ENCODE results near the gene BEND5.

BEND5 gene

DNA sequence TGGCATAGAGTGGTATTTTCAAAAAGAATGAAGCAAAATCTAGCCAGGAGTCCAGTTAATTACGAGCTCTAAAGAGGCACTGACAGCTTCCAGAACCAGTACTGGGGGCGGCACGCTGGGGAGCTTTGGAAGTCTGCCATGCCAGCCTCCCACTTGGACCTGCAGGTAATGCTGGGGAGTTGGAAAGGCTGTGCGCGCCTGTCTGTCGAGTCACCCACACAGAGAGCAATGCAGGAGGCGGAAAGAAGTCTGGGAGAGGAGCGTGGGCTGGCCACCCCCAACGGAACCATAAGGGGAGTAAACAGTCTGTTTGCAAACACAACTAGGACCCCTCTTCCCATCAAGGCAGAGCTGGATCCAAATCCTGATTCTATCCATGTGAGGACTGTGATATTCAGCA lies 84.5 kb downstream of the BEND5 start:
- TF ChIP-seq EZH2 (IDR thresholded peaks at IDR 0.05) (no peak), FOXP2 (optimal IDR thresholded peaks at IDR 0.05; ENCODE audit: control extremely low read depth, extremely low read length, insufficient read depth) (no peak), POLR2AphosphoS5 (IDR thresholded peaks at IDR 0.05; ENCODE audit: borderline replicate concordance, low read depth, low read length) (no peak)
- Histone ChIP-seq H3K36me3 (ENCODE audit: insufficient read depth, low read length) (no peaks in the 10 kb centered on the region), H3K4me3 (no peak overlapping the region), H3K27ac (no peak overlapping the region), H3K9ac (ENCODE audit: insufficient read length) (no peak overlapping the region), H3K9me3 (ENCODE audit: low read depth, low read length) (no peaks in the 10 kb centered on the region)
- no peak for DNase-seq (ENCODE audit: low read depth, low spot score)

GRCh38 chr1:48691429-48692001 lies 85.2 kb downstream of the BEND5 start:
- TF ChIP-seq FOXP2 (optimal IDR thresholded peaks at IDR 0.05; ENCODE audit: control extremely low read depth, extremely low read length, insufficient read depth), result no peak
- TF ChIP-seq EZH2 (IDR thresholded peaks at IDR 0.05), result no peak
- TF ChIP-seq POLR2AphosphoS5 (IDR thresholded peaks at IDR 0.05; ENCODE audit: borderline replicate concordance, low read depth, low read length), result no peak

DNA sequence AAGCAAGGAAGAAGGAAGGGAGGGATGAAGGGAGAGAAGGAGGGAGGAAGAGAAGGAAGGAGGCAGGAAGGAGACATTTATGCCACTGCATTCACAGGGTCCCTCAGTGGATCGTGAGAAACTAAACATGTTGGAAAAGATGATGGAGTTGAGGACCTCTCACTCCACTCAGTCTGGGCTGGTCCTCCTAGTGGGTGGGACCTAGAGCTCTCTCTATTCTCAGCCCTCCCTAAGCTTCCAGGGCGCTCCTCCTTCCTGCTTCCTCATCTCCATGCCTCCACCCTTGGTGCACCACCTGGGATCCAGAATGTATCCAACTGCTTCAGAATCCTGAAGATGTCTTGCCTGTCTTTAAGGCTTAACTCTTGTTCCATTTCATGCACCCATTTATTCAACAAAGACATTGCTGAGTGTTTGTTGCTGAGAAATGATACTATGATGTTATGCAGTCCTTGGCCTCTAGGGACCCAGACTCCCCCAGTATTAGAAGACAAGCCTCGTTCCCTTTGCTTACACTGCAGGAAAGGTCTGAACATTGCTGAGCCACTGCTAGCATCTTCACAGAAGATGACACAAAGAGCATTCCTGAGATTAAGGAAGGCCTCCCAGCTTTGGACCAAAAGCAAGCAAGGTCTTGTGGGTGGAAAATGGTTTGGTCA lies 88.5 kb downstream of the BEND5 start:
- Histone ChIP-seq H3K4me3 (no peak overlapping the region), H3K36me3 (ENCODE audit: insufficient read depth, low read length) (no peaks in the 10 kb centered on the region), H3K9me3 (ENCODE audit: low read depth, low read length) (no peaks in the 10 kb centered on the region), H3K9ac (ENCODE audit: insufficient read length) (no peak overlapping the region), H3K27ac (no peak overlapping the region)
- TF ChIP-seq EZH2 (IDR thresholded peaks at IDR 0.05) (no peak), FOXP2 (optimal IDR thresholded peaks at IDR 0.05; ENCODE audit: control extremely low read depth, extremely low read length, insufficient read depth) (no peak), POLR2AphosphoS5 (IDR thresholded peaks at IDR 0.05; ENCODE audit: borderline replicate concordance, low read depth, low read length) (no peak)
- DNase-seq (ENCODE audit: low read depth, low spot score), result no peak

More at GRCh38 chr1:48691429-48692001, 85.2 kb downstream of the BEND5 start:
- no peak overlapping the region for H3K27ac ChIP-seq
- no peak for DNase-seq (ENCODE audit: low read depth, low spot score)
- H3K4me3 ChIP-seq, result no peak overlapping the region
- H3K36me3 ChIP-seq (ENCODE audit: insufficient read depth, low read length), result no peaks in the 10 kb centered on the region
- H3K9me3 ChIP-seq (ENCODE audit: low read depth, low read length), result no peaks in the 10 kb centered on the region
- H3K9ac ChIP-seq (ENCODE audit: insufficient read length), result no peak overlapping the region

GRCh38 chr1:48687282-48688045 lies 89.2 kb downstream of the BEND5 start:
- H3K27ac ChIP-seq, result no peak overlapping the region
- TF ChIP-seq POLR2AphosphoS5 (IDR thresholded peaks at IDR 0.05; ENCODE audit: borderline replicate concordance, low read depth, low read length) (no peak), EZH2 (IDR thresholded peaks at IDR 0.05) (no peak), FOXP2 (optimal IDR thresholded peaks at IDR 0.05; ENCODE audit: control extremely low read depth, extremely low read length, insufficient read depth) (no peak)
- no peaks in the 10 kb centered on the region for H3K9me3 ChIP-seq (ENCODE audit: low read depth, low read length)
- no peak overlapping the region for H3K9ac ChIP-seq (ENCODE audit: insufficient read length)
- no peak for DNase-seq (ENCODE audit: low read depth, low spot score)
- no peak overlapping the region for H3K4me3 ChIP-seq
- H3K36me3 ChIP-seq (ENCODE audit: insufficient read depth, low read length), result no peaks in the 10 kb centered on the region

- no peaks in the 10 kb centered on the region for H3K36me3 ChIP-seq (ENCODE audit: insufficient read depth, low read length)
- no peak overlapping the region for H3K4me3 ChIP-seq
- TF ChIP-seq FOXP2 (optimal IDR thresholded peaks at IDR 0.05; ENCODE audit: control extremely low read depth, extremely low read length, insufficient read depth) (no peak), POLR2AphosphoS5 (IDR thresholded peaks at IDR 0.05; ENCODE audit: borderline replicate concordance, low read depth, low read length) (no peak), EZH2 (IDR thresholded peaks at IDR 0.05) (no peak)
- H3K9ac ChIP-seq (ENCODE audit: insufficient read length), result no peak overlapping the region
- H3K9me3 ChIP-seq (ENCODE audit: low read depth, low read length), result no peaks in the 10 kb centered on the region
- H3K27ac ChIP-seq, result no peak overlapping the region
- no peak for DNase-seq (ENCODE audit: low read depth, low spot score)
These were observed 90.5 kb downstream of the BEND5 start for GRCh38 chr1:48686159-48686558.

DNA sequence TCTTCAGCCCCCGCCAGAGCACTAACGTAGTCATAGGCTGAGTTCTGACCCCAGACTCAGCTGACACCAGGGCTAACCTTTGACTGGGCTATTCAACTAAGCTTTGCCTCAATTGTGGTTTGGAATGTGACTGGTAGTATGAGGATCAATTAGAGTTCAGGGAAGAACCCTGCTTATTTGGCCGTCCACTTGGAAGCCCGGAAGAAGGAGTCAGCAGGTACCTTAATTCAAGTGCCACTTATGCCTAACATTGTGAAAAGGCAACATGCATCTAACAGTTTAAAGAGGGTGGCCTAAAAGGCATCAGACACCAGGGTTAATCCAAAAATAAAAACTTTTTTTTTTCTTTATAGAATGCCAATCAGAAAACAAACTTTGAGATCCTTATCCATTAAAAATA lies 92.3 kb downstream of the BEND5 start:
- Histone ChIP-seq H3K27ac (no peak overlapping the region), H3K9ac (ENCODE audit: insufficient read length) (no peak overlapping the region), H3K9me3 (ENCODE audit: low read depth, low read length) (no peaks in the 10 kb centered on the region), H3K4me3 (no peak overlapping the region), H3K36me3 (ENCODE audit: insufficient read depth, low read length) (no peaks in the 10 kb centered on the region)
- TF ChIP-seq EZH2 (IDR thresholded peaks at IDR 0.05) (no peak), POLR2AphosphoS5 (IDR thresholded peaks at IDR 0.05; ENCODE audit: borderline replicate concordance, low read depth, low read length) (no peak), FOXP2 (optimal IDR thresholded peaks at IDR 0.05; ENCODE audit: control extremely low read depth, extremely low read length, insufficient read depth) (no peak)
- no peak for DNase-seq (ENCODE audit: low read depth, low spot score)

DNA sequence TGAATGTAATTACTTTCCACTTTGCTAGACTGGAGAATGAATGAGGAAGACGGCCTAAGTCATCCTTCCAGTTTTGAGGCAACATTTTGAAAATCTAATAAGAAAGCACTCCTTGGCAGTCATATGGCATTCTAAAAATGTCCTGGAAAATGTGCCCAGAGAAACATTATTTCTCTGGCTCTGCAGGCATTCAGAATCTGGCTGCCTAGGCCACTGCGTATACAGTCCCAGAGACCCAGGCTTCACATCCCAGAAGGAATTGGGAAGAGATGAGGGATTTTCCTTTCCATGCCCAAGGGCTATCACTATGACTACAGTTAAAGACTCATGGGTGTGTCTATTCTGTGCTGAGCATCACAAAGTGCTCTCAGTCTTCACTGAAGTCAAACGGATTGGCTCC lies 92.9 kb downstream of the BEND5 start:
- H3K4me3 ChIP-seq, result no peak overlapping the region
- H3K36me3 ChIP-seq (ENCODE audit: insufficient read depth, low read length), result no peaks in the 10 kb centered on the region
- TF ChIP-seq EZH2 (IDR thresholded peaks at IDR 0.05) (no peak), FOXP2 (optimal IDR thresholded peaks at IDR 0.05; ENCODE audit: control extremely low read depth, extremely low read length, insufficient read depth) (no peak), POLR2AphosphoS5 (IDR thresholded peaks at IDR 0.05; ENCODE audit: borderline replicate concordance, low read depth, low read length) (no peak)
- no peak for DNase-seq (ENCODE audit: low read depth, low spot score)
- H3K27ac ChIP-seq, result no peak overlapping the region
- no peaks in the 10 kb centered on the region for H3K9me3 ChIP-seq (ENCODE audit: low read depth, low read length)
- H3K9ac ChIP-seq (ENCODE audit: insufficient read length), result no peak overlapping the region

- H3K9ac ChIP-seq (ENCODE audit: insufficient read length), result no peak overlapping the region
These were observed 95.0 kb downstream of the BEND5 start for GRCh38 chr1:48681476-48682305.

More at GRCh38 chr1:48681476-48682305, 95.0 kb downstream of the BEND5 start:
- Histone ChIP-seq H3K27ac (no peak overlapping the region), H3K4me3 (no peak overlapping the region), H3K36me3 (ENCODE audit: insufficient read depth, low read length) (no peaks in the 10 kb centered on the region), H3K9me3 (ENCODE audit: low read depth, low read length) (no peaks in the 10 kb centered on the region)
- DNase-seq (ENCODE audit: low read depth, low spot score), result no peak
- no peak for TF ChIP-seq FOXP2 (optimal IDR thresholded peaks at IDR 0.05; ENCODE audit: control extremely low read depth, extremely low read length, insufficient read depth)
- TF ChIP-seq POLR2AphosphoS5 (IDR thresholded peaks at IDR 0.05; ENCODE audit: borderline replicate concordance, low read depth, low read length), result no peak
- TF ChIP-seq EZH2 (IDR thresholded peaks at IDR 0.05), result no peak

All from SK-N-MC (cell line).